GM21737 (cell line): ENCODE measurements around the gene BMP6.

Source experiments
- ATAC-seq: cut with Tn5 transposase; IDR thresholded peaks from one replicate; pipeline ENCODE4 v1.9.1; 2021; ENCODE audit warnings: mild to moderate bottlenecking, moderate library complexity; ENCODE audit not compliant: unreplicated experiment

Gene BMP6

DNA sequence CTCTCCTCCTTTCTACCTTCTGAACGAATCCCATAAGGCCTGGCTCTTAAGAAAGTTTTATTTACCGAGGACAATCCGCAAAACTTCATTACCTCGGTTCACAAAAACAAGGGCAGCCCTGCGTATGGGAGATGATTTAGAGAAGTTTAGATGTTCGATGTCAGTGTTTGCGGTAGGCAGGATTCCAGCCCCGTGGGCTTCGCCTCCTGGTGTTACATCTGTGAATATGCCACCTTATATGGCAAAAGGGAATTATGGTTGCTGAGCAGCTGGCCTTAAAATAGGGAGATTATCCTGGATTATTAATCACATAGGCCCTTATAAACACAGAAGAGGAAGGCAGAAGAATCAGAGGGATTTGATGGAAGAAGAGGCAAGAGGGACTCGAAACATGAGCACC lies 21.1 kb downstream of the BMP6 start:
- ATAC-seq, result no peak

- no peak for ATAC-seq
Observed at GRCh38 chr6:7747433-7747832, 21.5 kb downstream of the BMP6 start.

DNA sequence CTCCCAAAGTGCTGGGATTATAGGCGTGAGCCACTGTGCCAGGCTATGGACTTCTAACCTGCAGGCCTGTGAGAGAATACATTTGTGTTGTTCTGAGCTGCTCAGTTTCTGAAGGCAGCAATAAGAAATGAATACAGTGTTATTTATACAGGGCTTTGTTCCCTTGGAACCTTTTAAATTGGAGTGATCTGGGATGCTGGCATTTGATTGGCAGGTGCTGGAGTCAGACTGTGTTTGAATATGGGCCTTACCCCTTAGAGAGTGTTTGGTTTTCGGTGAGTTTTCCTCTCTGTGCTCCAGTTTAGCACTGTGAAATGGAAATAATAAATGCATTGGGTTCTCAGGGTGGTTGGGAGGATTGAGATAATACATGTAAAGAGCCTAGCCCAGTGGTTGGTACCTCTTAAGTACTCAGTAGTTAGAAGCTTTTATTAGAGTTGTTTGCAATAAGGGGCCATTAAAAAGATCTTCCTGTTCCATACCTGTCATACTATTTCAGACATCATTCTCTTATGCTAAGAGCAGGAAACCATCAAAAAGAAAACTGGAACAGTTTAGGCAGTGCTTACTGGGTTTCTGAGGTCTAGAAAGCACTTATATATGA lies 22.1 kb downstream of the BMP6 start:
- ATAC-seq, result no peak

GRCh38 chr6:7749478-7749877 lies 23.6 kb downstream of the BMP6 start:
- ATAC-seq, result no peak

DNA sequence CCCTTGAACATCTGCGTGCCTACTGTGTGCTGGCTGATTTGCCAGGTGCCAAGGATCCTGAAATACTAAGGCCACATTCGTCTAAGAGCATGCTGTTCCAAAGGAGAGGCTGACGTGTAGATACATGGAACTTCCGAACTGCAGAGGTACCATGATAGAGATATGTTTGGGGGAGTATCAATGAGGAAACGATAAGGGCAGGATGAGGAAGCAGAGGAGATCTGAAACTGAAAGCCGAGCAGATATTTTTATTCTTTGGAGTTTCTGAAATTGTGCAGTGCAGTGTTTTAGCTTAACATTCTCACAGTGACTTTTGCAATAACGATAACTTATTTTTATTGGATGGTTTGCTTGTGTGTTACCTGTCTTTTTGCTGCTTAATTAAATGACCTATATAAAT lies 24.3 kb downstream of the BMP6 start:
- ATAC-seq, result no peak

DNA sequence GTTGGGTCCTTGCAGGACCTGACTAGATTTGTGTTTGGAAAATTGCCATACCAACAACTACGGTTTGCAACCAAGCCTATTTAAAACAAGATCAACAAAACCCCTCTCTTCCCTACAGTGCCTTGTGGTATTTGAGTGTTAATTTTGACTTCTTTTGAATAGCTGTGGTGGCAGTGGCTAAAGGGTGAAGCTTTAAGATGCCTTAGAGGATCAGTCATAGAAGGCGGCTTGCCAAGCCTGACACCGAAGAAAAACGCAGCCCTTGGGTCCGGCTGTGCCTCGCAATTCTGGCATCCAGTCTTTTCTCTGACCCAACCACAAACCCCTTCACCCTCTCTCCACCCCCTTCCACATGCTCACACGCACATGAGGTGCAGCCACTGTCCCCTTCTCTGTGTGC lies 32.6 kb downstream of the BMP6 start:
- no peak for ATAC-seq

DNA sequence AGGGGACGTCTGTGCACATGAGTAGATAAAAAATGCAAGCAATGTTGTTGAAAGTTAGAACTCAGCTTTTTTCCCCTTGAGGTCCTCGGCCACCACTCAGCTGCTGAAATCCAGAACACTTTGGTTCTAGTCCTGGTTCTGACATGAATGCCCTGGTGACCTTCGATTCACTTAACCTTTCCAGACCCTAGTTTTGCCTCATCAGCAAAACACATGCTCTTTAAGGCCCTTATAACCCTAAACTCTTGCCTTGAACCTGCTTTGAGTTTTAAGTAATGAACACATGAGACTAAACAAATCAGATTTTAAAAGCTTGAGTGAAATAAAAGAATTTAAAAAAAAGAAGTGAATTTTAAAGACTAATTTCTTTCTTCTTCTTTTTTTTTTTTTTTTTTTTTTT lies 33.4 kb downstream of the BMP6 start:
- ATAC-seq, result no peak

DNA sequence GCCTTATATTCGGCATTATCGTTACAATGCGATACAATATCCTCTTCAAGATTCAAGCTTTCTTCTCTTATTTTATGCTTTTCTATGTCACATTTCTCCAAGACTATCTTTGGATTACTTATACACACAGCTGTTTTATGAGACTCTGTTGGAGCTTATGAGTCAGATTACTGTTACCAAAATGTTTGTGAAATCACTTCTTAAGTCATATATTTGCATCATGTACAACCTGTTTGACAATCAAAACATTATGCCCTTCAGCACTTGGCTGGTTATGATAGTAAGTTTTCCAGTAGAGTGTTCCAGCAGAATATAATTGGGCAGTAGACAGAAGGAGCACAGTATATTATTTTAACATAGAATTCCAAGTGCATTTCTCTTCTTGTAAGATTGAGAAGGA lies 35.2 kb downstream of the BMP6 start:
- ATAC-seq, result no peak

DNA sequence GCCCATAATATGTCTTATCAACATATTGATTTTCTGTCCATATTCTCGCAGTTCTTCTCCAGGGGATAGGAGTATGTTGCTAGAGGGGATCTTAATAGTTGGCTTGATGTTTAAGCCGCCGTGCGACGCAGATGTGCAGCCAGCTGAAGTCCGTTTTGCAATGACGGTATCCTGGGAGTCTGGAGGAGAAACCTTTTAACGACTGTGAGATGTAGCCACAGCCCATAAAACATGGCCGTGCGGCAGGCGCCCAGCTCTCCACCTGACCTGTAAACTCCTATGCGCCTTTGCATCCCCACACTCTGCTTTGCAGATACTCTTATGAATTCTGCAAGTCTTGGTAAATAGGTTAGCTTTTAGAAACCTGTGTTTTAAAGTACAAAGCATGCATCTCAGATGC lies 36.9 kb downstream of the BMP6 start:
- ATAC-seq, result no peak

DNA sequence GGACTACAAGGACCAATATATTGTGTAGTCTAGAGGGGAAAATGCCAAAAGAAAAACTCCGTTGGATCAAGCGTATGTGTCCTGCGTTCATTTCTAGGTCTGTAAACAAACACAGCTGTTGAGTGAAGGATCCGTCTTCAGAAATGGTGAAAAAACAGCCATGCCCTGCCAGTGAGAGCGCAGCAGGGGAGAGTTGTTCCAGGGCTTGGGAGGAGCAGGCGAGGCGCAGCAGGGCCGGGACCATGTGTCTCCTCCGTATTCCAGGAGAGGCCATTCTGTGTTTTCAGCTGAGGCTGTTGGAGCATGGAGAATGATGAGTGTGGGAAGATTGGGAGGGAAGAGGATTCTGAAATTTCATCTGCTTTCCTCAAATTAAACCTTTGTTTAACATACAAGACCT lies 38.0 kb downstream of the BMP6 start:
- ATAC-seq, result no peak

DNA sequence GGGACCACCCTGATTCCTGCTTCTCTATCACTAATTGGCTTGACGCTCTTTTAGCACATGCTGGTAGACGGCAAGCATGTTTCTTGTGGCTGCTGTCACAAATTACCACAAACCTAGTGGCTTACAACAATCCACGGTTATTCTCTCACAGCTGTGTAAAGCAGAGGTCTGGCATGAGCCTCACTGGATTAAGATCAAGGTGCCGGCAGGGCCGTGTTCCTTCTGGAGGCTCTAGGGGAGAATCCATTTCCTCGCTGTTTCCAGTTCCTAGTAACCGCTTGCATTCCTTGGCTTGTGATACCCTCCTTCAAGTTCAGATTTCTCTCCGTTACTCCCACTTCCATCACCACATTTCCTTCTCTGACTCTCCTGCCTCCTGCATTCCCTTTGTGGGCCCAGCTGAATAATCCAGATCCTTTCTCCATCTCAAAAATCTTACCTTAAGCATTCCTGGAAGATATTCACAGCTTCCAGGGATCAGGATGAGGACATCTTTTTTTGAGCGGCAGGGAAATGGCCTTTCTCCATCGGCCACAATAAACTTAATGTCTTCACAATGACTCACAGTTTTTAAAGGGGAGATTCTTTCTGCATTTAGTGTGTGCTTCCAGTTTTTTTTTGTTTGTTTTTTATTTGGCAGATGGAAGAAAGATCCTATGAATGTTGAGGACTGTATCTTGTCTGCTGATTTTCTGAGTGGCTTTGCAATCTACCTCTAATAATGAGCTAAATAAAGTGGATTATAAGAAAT lies 39.9 kb downstream of the BMP6 start:
- no peak for ATAC-seq

- ATAC-seq, result no peak
Observed at GRCh38 chr6:7769702-7770101, 43.8 kb downstream of the BMP6 start.

DNA sequence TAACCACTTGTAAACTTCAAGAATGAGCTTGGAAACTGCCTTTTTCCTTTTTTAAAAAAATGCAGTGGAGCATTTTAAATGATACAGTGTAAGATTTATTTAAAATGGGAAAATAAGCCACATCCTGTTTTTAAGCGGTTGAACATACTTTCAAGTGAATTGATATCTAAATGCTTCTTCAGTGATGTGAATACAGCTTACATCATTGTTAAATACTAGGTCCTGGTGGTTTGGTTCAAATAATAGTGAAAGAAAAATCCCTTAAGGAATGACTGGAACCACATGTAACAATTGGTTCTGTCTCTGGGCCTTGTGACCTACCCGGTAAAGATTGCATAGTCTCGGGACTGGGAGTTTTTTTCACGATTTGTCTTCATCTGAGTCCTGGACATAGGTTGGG lies 44.2 kb downstream of the BMP6 start:
- no peak for ATAC-seq

- ATAC-seq, result no peak
Observed at GRCh38 chr6:7770601-7771000, 44.7 kb downstream of the BMP6 start.

DNA sequence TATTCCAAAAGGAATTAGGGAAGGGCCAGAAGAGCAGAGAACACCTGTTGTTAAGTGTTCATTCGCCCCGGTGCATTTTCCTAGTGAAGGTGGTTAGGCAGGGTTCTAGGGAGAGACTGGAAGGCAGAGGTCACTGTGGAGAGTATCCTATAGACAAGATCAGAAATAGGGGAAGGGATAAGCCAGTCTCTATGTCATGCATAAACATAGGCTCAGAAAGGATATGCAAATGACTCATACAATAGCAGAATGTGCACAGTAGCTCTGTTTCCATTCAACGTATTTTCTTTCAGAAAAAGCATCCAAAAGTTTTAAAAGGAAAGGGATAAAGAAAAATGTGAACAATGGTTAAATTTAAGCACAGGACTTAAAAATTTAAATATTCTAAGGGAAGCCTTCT lies 47.4 kb downstream of the BMP6 start:
- no peak for ATAC-seq

- no peak for ATAC-seq
Observed at GRCh38 chr6:7773914-7774313, 48.0 kb downstream of the BMP6 start.

DNA sequence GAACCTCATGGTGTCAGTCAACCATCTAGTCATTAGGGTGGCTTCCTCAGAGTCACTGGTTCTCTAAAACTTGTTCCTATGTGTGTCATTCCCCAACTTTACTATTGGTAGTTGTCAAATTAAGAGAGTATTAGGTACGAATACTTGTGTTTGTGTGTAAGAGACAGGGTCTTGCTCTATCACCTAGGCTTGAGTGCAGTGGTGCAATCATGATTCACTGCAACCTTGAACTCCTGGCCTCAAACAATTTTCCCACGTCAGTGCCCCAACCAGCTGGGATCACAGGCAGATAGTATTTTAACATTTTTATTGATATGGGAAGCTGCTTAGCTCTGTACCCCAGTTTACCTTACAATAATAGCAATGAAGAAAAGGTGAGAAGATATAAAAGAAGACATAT lies 50.6 kb downstream of the BMP6 start:
- no peak for ATAC-seq

GRCh38 chr6:7777074-7777473 lies 51.2 kb downstream of the BMP6 start:
- no peak for ATAC-seq

GRCh38 chr6:7781240-7781639 lies 55.3 kb downstream of the BMP6 start:
- no peak for ATAC-seq

GRCh38 chr6:7784248-7784647 lies 58.3 kb downstream of the BMP6 start:
- no peak for ATAC-seq

GRCh38 chr6:7784706-7785105 lies 58.8 kb downstream of the BMP6 start:
- no peak for ATAC-seq

DNA sequence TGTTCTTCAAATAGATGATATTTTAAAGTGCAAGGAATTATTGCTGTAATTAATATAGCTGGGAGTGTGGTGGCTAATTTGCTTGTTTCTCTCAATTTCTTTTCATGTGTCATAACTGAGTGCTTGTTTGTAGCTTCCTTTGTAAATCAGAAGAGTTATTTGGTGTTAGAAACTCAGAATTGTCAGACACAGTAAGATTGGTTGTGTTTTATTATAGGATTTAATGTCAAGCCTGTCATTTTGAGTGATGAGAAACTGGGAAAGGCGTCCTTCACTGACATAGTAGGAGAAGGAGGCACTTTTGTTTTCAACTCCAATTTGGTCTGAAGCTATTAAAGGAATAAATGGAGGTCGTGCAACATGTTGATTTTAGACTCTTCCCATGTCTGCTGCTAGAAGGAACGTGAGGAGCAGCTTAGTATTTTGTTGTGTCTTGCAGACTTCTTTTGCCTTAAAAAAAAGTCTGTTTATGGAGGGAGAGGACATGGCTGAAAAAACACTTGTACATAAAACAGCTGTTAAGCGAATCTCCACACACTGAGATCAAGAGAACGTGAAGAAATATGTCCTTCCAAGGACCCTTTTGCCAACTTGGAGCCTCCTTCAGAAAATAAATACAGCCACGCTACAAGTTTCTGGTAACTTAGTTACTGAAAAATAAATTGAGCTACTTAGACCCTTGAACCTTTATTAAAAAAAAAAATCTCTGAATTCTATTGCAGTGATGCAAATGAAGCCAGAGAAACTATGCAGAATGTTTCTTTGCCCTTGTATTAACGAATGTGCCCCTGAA lies 59.5 kb downstream of the BMP6 start:
- no peak for ATAC-seq
